HG02610 (cell line): ENCODE data around the gene CPZ.
"Not testable (repeated sequence)": the region's sequence is repeated elsewhere in the genome, so short reads cannot be mapped to it uniquely, and the experiment has no call there.

Source experiments
- ATAC-seq: cut with Tn5 transposase; IDR thresholded peaks from one replicate; pipeline ENCODE4 v1.9.1; 2021; ENCODE audit warnings: mild to moderate bottlenecking, moderate library complexity; ENCODE audit not compliant: unreplicated experiment

CPZ gene

GRCh38 chr4:8634773-8635172 is 42.2 kb downstream of the CPZ start:
- not testable (repeated sequence) for ATAC-seq

- ATAC-seq, result not testable (repeated sequence)
Observed at GRCh38 chr4:8635897-8636554, 43.5 kb downstream of the CPZ start.

- ATAC-seq, result no peak
Observed at GRCh38 chr4:8637456-8637984, 45.0 kb downstream of the CPZ start.

- ATAC-seq, result no peak
Observed at GRCh38 chr4:8639021-8639420, 46.5 kb downstream of the CPZ start.

GRCh38 chr4:8639777-8640720 is 47.5 kb downstream of the CPZ start:
- no peak for ATAC-seq

- no peak for ATAC-seq
Observed at GRCh38 chr4:8640816-8641215, 48.3 kb downstream of the CPZ start.

GRCh38 chr4:8641256-8641655 is 48.7 kb downstream of the CPZ start:
- ATAC-seq, result no peak

GRCh38 chr4:8641931-8642650 is 49.5 kb downstream of the CPZ start:
- ATAC-seq, result no peak

- no peak for ATAC-seq
Observed at GRCh38 chr4:8642651-8643321, 50.2 kb downstream of the CPZ start.

GRCh38 chr4:8643441-8643840 is 50.9 kb downstream of the CPZ start:
- ATAC-seq, result no peak

GRCh38 chr4:8643986-8644385 is 51.4 kb downstream of the CPZ start:
- no peak for ATAC-seq

- no peak for ATAC-seq
Observed at GRCh38 chr4:8644461-8644891, 51.9 kb downstream of the CPZ start.

GRCh38 chr4:8644966-8645752 is 52.6 kb downstream of the CPZ start:
- ATAC-seq, result no peak

GRCh38 chr4:8645753-8646124 is 53.2 kb downstream of the CPZ start:
- ATAC-seq, result no peak

- no peak for ATAC-seq
Observed at GRCh38 chr4:8646296-8647093, 53.9 kb downstream of the CPZ start.

- no peak for ATAC-seq
Observed at GRCh38 chr4:8647094-8647570, 54.6 kb downstream of the CPZ start.

GRCh38 chr4:8647626-8648025 is 55.1 kb downstream of the CPZ start:
- no peak for ATAC-seq

GRCh38 chr4:8648296-8648695 is 55.7 kb downstream of the CPZ start:
- ATAC-seq, result no peak
